ENCODE results near the gene CORIN.

The CORIN gene

DNA sequence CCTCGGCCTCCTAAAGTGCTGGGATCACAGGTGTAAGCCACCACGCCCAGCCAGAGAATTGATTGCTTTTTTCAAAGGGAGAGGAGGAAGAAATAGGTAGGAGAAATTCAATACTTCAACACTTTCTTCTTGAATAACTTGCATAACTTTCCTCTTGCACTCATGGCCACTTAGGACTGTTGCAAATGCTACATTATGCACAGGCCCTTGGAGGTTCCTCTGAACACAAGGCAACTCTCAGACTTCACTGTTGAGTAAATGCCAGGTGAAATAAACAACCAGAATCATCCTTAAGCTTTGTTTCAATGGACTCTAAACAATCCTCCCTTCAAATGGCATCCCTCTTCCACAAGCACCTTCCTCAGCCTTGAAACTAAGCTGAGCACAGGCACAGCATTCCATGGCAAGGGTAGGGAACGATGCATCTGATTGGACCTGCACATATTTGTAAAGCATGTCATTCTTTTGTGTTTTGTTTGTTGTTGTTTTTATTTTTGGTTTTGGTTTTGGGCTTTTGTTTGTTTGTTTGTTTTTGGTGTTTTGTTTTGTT, 28.1 kb downstream of the CORIN start:
- no peak overlapping the region for H3K4me3 ChIP-seq (ENCODE audit: low read depth, low read length)
- in situ Hi-C loops (cut with HindIII; ENCODE audit: low sequenced_read_pairs), result no loop called here
- DNase-seq (ENCODE audit: low read depth), result no peak
- TF ChIP-seq, protein P1, sequence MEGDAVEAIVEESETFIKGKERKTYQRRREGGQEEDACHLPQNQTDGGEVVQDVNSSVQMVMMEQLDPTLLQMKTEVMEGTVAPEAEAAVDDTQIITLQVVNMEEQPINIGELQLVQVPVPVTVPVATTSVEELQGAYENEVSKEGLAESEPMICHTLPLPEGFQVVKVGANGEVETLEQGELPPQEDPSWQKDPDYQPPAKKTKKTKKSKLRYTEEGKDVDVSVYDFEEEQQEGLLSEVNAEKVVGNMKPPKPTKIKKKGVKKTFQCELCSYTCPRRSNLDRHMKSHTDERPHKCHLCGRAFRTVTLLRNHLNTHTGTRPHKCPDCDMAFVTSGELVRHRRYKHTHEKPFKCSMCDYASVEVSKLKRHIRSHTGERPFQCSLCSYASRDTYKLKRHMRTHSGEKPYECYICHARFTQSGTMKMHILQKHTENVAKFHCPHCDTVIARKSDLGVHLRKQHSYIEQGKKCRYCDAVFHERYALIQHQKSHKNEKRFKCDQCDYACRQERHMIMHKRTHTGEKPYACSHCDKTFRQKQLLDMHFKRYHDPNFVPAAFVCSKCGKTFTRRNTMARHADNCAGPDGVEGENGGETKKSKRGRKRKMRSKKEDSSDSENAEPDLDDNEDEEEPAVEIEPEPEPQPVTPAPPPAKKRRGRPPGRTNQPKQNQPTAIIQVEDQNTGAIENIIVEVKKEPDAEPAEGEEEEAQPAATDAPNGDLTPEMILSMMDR (IDR thresholded peaks at IDR 0.05; ENCODE audit: low read depth, low read length, missing control alignments), result no peak

DNA sequence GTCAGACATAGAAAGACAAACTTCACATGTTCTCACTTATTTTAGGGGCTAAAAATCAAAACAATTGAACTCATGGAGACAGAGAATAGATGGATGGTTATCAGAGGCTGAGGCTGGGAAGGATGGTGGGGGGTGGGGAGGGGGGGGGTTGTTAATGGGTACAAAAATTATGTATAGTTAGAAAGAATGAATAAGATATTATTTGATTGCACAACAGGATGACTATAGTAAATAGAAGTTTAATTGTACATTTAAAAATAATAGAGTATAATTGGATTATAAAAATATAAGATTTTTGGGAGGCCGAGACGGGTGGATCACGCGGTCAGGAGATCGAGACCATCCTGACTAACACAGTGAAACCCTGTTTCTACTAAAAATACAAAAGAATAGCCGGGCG, 33.3 kb downstream of the CORIN start:
- H3K4me3 ChIP-seq (ENCODE audit: low read depth, low read length), result no peak overlapping the region
- TF ChIP-seq, protein P1 (IDR thresholded peaks at IDR 0.05; ENCODE audit: low read depth, low read length, missing control alignments), result no peak
- in situ Hi-C loops (cut with HindIII; ENCODE audit: low sequenced_read_pairs), result no loop called here
- DNase-seq (ENCODE audit: low read depth), result no peak

DNA sequence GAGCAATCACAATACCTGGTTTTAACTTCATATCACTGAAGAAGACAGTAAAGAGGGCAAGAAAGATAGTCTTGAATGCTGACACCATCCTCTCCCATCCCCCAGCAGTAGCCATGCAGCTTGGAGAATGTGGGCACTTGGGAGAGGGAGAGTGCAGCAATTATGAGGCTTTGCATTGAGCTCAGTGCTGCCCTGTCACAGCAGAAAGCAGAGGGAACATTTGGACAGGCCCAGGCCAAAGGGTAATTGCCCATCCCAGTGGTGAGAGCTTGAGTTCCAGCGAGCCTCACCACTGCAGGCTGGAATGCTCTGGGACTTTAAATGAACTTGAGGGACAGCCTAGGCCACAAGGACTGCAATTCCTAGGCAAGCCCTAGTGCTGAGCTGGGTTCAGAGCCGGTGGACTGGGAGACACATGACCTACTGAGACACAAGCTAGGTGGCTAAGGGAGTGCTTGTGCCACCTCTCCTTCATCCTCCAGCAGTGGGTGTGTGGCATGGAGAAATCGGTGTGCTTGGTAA, 36.3 kb downstream of the CORIN start:
- DNase-seq (ENCODE audit: low read depth), result no peak
- H3K4me3 ChIP-seq (ENCODE audit: low read depth, low read length), result no peak overlapping the region
- in situ Hi-C loops (cut with HindIII; ENCODE audit: low sequenced_read_pairs), result no loop called here
- TF ChIP-seq, protein P1 (IDR thresholded peaks at IDR 0.05; ENCODE audit: low read depth, low read length, missing control alignments), result no peak

DNA sequence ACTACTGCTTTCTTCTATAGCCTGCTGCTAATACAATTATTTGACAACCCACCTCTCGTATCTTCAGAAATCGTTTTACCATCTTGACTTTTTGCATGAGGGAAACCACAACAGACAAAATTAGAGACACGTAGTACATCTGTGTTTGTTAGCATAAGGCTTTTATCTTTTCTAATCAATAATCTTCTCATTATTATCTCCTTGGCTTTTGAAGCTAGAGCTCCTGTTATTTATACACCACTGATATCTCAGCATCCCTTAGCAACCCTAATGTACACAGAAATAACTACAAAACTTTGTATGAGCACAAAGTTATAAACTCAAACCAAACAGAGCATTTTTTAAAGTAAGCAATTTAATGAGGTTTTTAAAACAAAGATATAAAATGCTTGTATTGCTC, 39.7 kb downstream of the CORIN start:
- no peak overlapping the region for H3K4me3 ChIP-seq (ENCODE audit: low read depth, low read length)
- TF ChIP-seq, protein P1 (IDR thresholded peaks at IDR 0.05; ENCODE audit: low read depth, low read length, missing control alignments), result no peak
- in situ Hi-C loops (cut with HindIII; ENCODE audit: low sequenced_read_pairs), result no loop called here
- DNase-seq (ENCODE audit: low read depth), result no peak

DNA sequence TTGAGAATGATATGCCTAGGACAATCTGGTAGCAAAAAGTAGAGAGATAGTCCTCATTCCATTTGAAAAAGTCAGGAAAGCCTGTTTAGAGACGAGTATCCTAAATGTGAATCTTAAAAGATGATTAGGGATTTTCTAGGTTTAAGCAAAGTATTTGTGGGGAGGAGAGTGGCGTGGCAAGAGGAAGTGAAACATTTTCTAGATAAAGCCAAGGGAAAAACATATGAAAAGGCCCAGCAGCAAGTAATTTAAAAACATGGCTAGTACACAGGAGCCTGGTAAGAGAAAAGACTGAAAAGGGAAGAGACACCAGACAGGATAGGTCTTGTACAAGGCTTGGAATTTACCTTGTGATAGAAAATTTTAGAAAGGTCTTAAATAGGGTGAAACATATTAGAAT, 45.9 kb downstream of the CORIN start:
- in situ Hi-C loops (cut with HindIII; ENCODE audit: low sequenced_read_pairs), result no loop called here

DNA sequence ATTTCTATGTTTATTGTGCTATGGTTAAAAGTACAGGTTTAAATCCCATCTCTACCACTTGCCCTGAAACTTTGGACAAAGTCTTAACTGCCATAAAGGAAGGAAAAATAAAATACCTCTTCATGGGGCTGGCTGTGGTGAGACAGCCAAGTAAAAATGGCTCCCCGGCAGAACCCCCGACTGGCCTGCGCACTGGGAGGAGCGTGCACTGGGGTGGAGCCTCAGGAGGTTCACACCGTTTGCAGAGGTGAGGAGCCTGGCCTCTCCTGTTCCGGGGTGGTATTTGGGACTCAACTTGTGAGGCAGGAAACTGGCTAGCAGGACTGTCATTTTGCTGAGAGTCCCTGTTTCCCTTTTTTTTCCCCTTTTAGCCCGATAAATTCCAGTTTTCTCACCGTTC, 47.8 kb downstream of the CORIN start:
- no peak overlapping the region for H3K4me3 ChIP-seq (ENCODE audit: low read depth, low read length)
- TF ChIP-seq, protein P1 (IDR thresholded peaks at IDR 0.05; ENCODE audit: low read depth, low read length, missing control alignments), result no peak
- in situ Hi-C loops (cut with HindIII; ENCODE audit: low sequenced_read_pairs), result no loop called here
- DNase-seq (ENCODE audit: low read depth), result no peak

More for the DNA sequence above, 45.9 kb downstream of the CORIN start:
- TF ChIP-seq, protein P1 (IDR thresholded peaks at IDR 0.05; ENCODE audit: low read depth, low read length, missing control alignments), result no peak
- no peak for DNase-seq (ENCODE audit: low read depth)
- no peak overlapping the region for H3K4me3 ChIP-seq (ENCODE audit: low read depth, low read length)

Measured in astrocyte of the cerebellum (primary cell).